PFSK-1 (cell line): ENCODE measurements around the gene MAPK8IP1.

Source experiments
- FOXP2 ChIP-seq: optimal IDR thresholded peaks from 2 replicates; pipeline ENCODE3; 2011; ENCODE audit warnings: borderline replicate concordance, control low read depth, inconsistent platforms; ENCODE audit not compliant: insufficient read depth; ENCODE audit errors: extremely low read length, extremely low read depth
- POLR2AphosphoS5 ChIP-seq: IDR thresholded peaks from 2 replicates; pipeline ENCODE4 v1.6.1; 2012; ENCODE audit warnings: low read depth, mild to moderate bottlenecking, control low read depth, low read length, moderate library complexity
- REST ChIP-seq, 2 experiments: IDR thresholded peaks; 2 replicates each; pipeline versions ENCODE4 v1.6.1 to v1.8.0; 2011 to 2012; ENCODE audit warnings: low read depth in 2 of 2, low read length in 2 of 2, control low read depth in 1 of 2, inconsistent platforms in 1 of 2, mild to moderate bottlenecking in 1 of 2, moderate library complexity in 1 of 2; ENCODE audit not compliant: insufficient read depth in 1 of 2
- SIN3A ChIP-seq: IDR thresholded peaks from 2 replicates; pipeline ENCODE4 v1.6.1; 2012; ENCODE audit warnings: mild to moderate bottlenecking, low read length, moderate library complexity, borderline replicate concordance; ENCODE audit not compliant: insufficient read depth
- TAF1 ChIP-seq: IDR thresholded peaks from 2 replicates; pipeline ENCODE4 v1.6.1; 2012; ENCODE audit warnings: low read length, control low read depth, borderline replicate concordance; ENCODE audit not compliant: insufficient read depth

MAPK8IP1 gene

GRCh38 chr11:45920531-45921477 lies 35.4 kb downstream of the MAPK8IP1 start:
- TF ChIP-seq REST (IDR thresholded peaks at IDR 0.05; ENCODE audit: insufficient read depth in 1 of 2, low read depth in 2 of 2, low read length in 2 of 2) (no peak), FOXP2 (no peak), POLR2AphosphoS5 (no peak), TAF1 (no peak), SIN3A (no peak)

GRCh38 chr11:45921561-45922424 lies 36.3 kb downstream of the MAPK8IP1 start:
- TF ChIP-seq FOXP2 (no peak), SIN3A (no peak), REST (IDR thresholded peaks at IDR 0.05; ENCODE audit: insufficient read depth in 1 of 2, low read depth in 2 of 2, low read length in 2 of 2) (no peak), POLR2AphosphoS5 (no peak), TAF1 (no peak)

- TF ChIP-seq POLR2AphosphoS5 = no peak
- no peak for TF ChIP-seq TAF1
- no peak for TF ChIP-seq FOXP2
- TF ChIP-seq REST (IDR thresholded peaks at IDR 0.05; ENCODE audit: insufficient read depth in 1 of 2, low read depth in 2 of 2, low read length in 2 of 2) = no peak
- TF ChIP-seq SIN3A = no peak
Observed at GRCh38 chr11:45922425-45923082, 37.1 kb downstream of the MAPK8IP1 start, which contains the start of gene LARGE2. TSS of gene LARGE2 (plus strand) at chr11:45922656. CDS start at chr11:45922883, 227 bp downstream.

GRCh38 chr11:45924036-45924915 lies 38.8 kb downstream of the MAPK8IP1 start:
- no peak for TF ChIP-seq FOXP2
- TF ChIP-seq TAF1 = no peak
- no peak for TF ChIP-seq REST (IDR thresholded peaks at IDR 0.05; ENCODE audit: insufficient read depth in 1 of 2, low read depth in 2 of 2, low read length in 2 of 2)
- no peak for TF ChIP-seq POLR2AphosphoS5
- TF ChIP-seq SIN3A = no peak
